ENCODE data around the gene SMO.
"Not testable (repeated sequence)": the region's sequence is repeated elsewhere in the genome, so short reads cannot be mapped to it uniquely, and the experiment has no call there.

Gene SMO

GRCh38 chr7:129238546-129238945 is 50.1 kb downstream of the SMO start:
- no peak for DNase-seq (ENCODE audit: low read depth in 2 of 2)

GRCh38 chr7:129240119-129240820 is 51.8 kb downstream of the SMO start:
- DNase-seq (ENCODE audit: low read depth in 2 of 2): no peak

- no peak for DNase-seq (ENCODE audit: low read depth in 2 of 2)
Observed at GRCh38 chr7:129244220-129244619, 55.8 kb downstream of the SMO start.

GRCh38 chr7:129245533-129245932 is 57.1 kb downstream of the SMO start:
- no peak for DNase-seq (ENCODE audit: low read depth in 2 of 2)

- no peak for DNase-seq (ENCODE audit: low read depth in 2 of 2)
Observed at GRCh38 chr7:129247087-129247486, 58.7 kb downstream of the SMO start.

- no peak for DNase-seq (ENCODE audit: low read depth in 2 of 2)
Observed at GRCh38 chr7:129252128-129252527, 63.7 kb downstream of the SMO start.

GRCh38 chr7:129252603-129253002 is 64.2 kb downstream of the SMO start:
- not testable (repeated sequence) for DNase-seq (ENCODE audit: low read depth in 2 of 2)

- DNase-seq (ENCODE audit: low read depth in 2 of 2): no peak
Observed at GRCh38 chr7:129255800-129256199, 67.4 kb downstream of the SMO start.

- DNase-seq (ENCODE audit: low read depth in 2 of 2): no peak
Observed at GRCh38 chr7:129256221-129256620, 67.8 kb downstream of the SMO start.

- no peak for DNase-seq (ENCODE audit: low read depth in 2 of 2)
Observed at GRCh38 chr7:129257168-129257567, 68.7 kb downstream of the SMO start.

- DNase-seq (ENCODE audit: low read depth in 2 of 2): no peak
Observed at GRCh38 chr7:129258649-129259389, 70.4 kb downstream of the SMO start.

- no peak for DNase-seq (ENCODE audit: low read depth in 2 of 2)
Observed at GRCh38 chr7:129262324-129262723, 73.9 kb downstream of the SMO start.
